CD4-positive, alpha-beta T cell treated with Interleukin-12 subunit alpha and Interleukin-12 subunit beta, for 1 hour (primary cell): Measurements from ENCODE around the gene FKBP2.
A peak's percentile ranks its signal among the peaks of the same experiment; 100 is the strongest.

Experiments used
- DNase-seq: peaks from one replicate; pipeline ENCODE4 v3.0.0-alpha.2; 2020

Gene FKBP2

GRCh38 chr11:64265176-64266160, 24.6 kb downstream of the FKBP2 start:
- no peak for DNase-seq

GRCh38 chr11:64266339-64266738, 25.4 kb downstream of the FKBP2 start:
- no peak for DNase-seq

GRCh38 chr11:64267207-64267945, 26.5 kb downstream of the FKBP2 start:
- no peak for DNase-seq

- DNase-seq, result no peak
Observed at GRCh38 chr11:64268025-64268892, 27.4 kb downstream of the FKBP2 start.

- DNase-seq, result peak; percentile 38
Observed at GRCh38 chr11:64268893-64269539, 28.1 kb downstream of the FKBP2 start.

GRCh38 chr11:64269540-64270220, 28.8 kb downstream of the FKBP2 start:
- DNase-seq, result peak; percentile 98

GRCh38 chr11:64275031-64275800, 34.3 kb downstream of the FKBP2 start:
- DNase-seq, result no peak

GRCh38 chr11:64275841-64276240, 34.9 kb downstream of the FKBP2 start:
- DNase-seq, result no peak

- no peak for DNase-seq
Observed at GRCh38 chr11:64276653-64277431, 35.9 kb downstream of the FKBP2 start.

- no peak for DNase-seq
Observed at GRCh38 chr11:64278576-64279190, 37.8 kb downstream of the FKBP2 start.

GRCh38 chr11:64281957-64282770, 41.3 kb downstream of the FKBP2 start:
- no peak for DNase-seq

- DNase-seq, result no peak
Observed at GRCh38 chr11:64283092-64283491, 42.2 kb downstream of the FKBP2 start.

- peak; percentile 96 for DNase-seq
Observed at GRCh38 chr11:64284048-64284961, 43.4 kb downstream of the FKBP2 start, which contains the start of gene BAD. Gene BAD (minus strand): TSS chr11:64284665. CDS start chr11:64284368, 297 bp downstream.

- DNase-seq, result peak; percentile 92
Observed at GRCh38 chr11:64284962-64285884, 44.3 kb downstream of the FKBP2 start, which contains the start of gene GPR137. Gene GPR137 (plus strand): TSS chr11:64285848. CDS start chr11:64286525, 677 bp downstream.

GRCh38 chr11:64285885-64286800, 45.2 kb downstream of the FKBP2 start:
- peak; percentile 33 for DNase-seq
